HepG2 (cell line): ENCODE results near the gene ARHGAP26. TPM values are rescaled to one million over a fixed set of nuclear protein-coding genes. Genes with fewer than 3 reads are reported as not detected.
A peak's percentile ranks its signal among the peaks of the same experiment; 100 is the strongest.

Source experiments
- AHDC1 ChIP-seq: sonication (generic); formaldehyde crosslinking; IDR thresholded peaks from 2 replicates; pipeline ENCODE4 v1.5.1; 2020; ENCODE audit warnings: mild to moderate bottlenecking, missing genetic modification reagents, borderline replicate concordance
- ETV5 ChIP-seq: IDR thresholded peaks from 2 replicates; pipeline ENCODE4 v1.6.1; 2018; ENCODE audit warnings: missing biosample characterization, missing genetic modification reagents, inconsistent platforms, borderline replicate concordance
- FOXP1 ChIP-seq, 2 experiments: fragments of 450-650 bp in 1 of 2; IDR thresholded peaks; 2 replicates each; pipeline ENCODE4 v1.6.1; 2017 to 2018; ENCODE audit warnings: antibody characterized with exemption in 1 of 2
- HHEX ChIP-seq: IDR thresholded peaks from 2 replicates; pipeline ENCODE4 v1.6.1; 2016; ENCODE audit warnings: control low read depth
- HMG20B ChIP-seq: conservative IDR thresholded peaks from 2 replicates; pipeline ENCODE4 v1.6.1; 2016; ENCODE audit warnings: missing genetic modification reagents, missing compliant biosample characterization
- HNF1B ChIP-seq: sonication (generic); formaldehyde crosslinking; IDR thresholded peaks from 2 replicates; pipeline ENCODE4 v1.5.1; 2020; ENCODE audit warnings: mild to moderate bottlenecking, moderate library complexity, missing genetic modification reagents
- JUN ChIP-seq: sonication (generic); formaldehyde crosslinking; IDR thresholded peaks from 2 replicates; pipeline ENCODE4 v1.4.0; 2020; ENCODE audit warnings: mild to moderate bottlenecking, missing genetic modification reagents
- KLF11 ChIP-seq: IDR thresholded peaks from 2 replicates; pipeline ENCODE4 v1.6.1; 2016; ENCODE audit warnings: missing compliant biosample characterization
- LCORL ChIP-seq, 2 experiments: fragments of 450-650 bp in 1 of 2; sonication (generic) in 1 of 2; formaldehyde crosslinking in 1 of 2; IDR thresholded peaks; 2 replicates each; pipeline versions ENCODE4 v1.5.0 to v1.6.1; 2017 to 2020; ENCODE audit warnings: antibody characterized with exemption in 1 of 2, missing genetic modification reagents in 1 of 2
- MED1 ChIP-seq: sonication (generic); formaldehyde crosslinking; IDR thresholded peaks from 2 replicates; pipeline ENCODE4 v1.4.0; 2020; ENCODE audit warnings: missing genetic modification reagents
- MEIS1 ChIP-seq: sonication (generic); formaldehyde crosslinking; IDR thresholded peaks from 2 replicates; pipeline ENCODE4 v1.9.0; 2021; ENCODE audit warnings: mild to moderate bottlenecking, missing genetic modification reagents, moderate library complexity, borderline replicate concordance
- NFKBIZ ChIP-seq: IDR thresholded peaks from 2 replicates; pipeline ENCODE4 v1.6.1; 2018; ENCODE audit warnings: missing genetic modification reagents, missing compliant biosample characterization
- NR2F6 ChIP-seq, 2 experiments: IDR thresholded peaks; 2 replicates each; pipeline ENCODE4 v1.6.1; 2016; ENCODE audit warnings: antibody characterized with exemption in 1 of 2, mild to moderate bottlenecking in 1 of 2
- YEATS2 ChIP-seq: sonication (generic); formaldehyde crosslinking; IDR thresholded peaks from 2 replicates; pipeline ENCODE4 v1.4.0; 2020; ENCODE audit warnings: missing genetic modification reagents, borderline replicate concordance
- ZBTB25 ChIP-seq: IDR thresholded peaks from 2 replicates; pipeline ENCODE4 v1.6.1; 2018; ENCODE audit warnings: missing genetic modification reagents
- ZFP36 ChIP-seq: fragments of 150-350 bp; IDR thresholded peaks from 2 replicates; pipeline ENCODE4 v1.6.1; 2018; ENCODE audit warnings: borderline replicate concordance, low read length, low read depth; ENCODE audit not compliant: partially characterized antibody
- ZNF503 ChIP-seq: sonication (generic); formaldehyde crosslinking; IDR thresholded peaks from 2 replicates; pipeline ENCODE4 v1.4.0; 2020; ENCODE audit warnings: missing genetic modification reagents
- ZZZ3 ChIP-seq: sonication (generic); formaldehyde crosslinking; IDR thresholded peaks from 2 replicates; pipeline ENCODE4 v1.4.0; 2020; ENCODE audit warnings: missing genetic modification reagents, mild to moderate bottlenecking, borderline replicate concordance
- polyA plus RNA-seq, 8 experiments: library from polyadenylated mRNA; depleted of rRNA in 3 of 8; stranded (reverse) in 7 of 8; unstranded in 1 of 8; fragments of >200 nt; fragmentation: Illumina TruSeq in 4 of 8; extraction: Trizol in 4 of 8; gene quantifications; 2 replicates each; pipeline versions ENCODE4 v1.2.1 to v1.2.3, GENCODE V29; 2011 to 2016; ENCODE audit warnings: low read depth in 4 of 8, missing spikeins in 1 of 8, mixed read lengths in 1 of 8; ENCODE audit not compliant: insufficient read depth in 1 of 8
- total RNA-seq, 5 experiments: library from RNA; depleted of rRNA; stranded (reverse); fragments of >200 nt; fragmentation: Illumina TruSeq; extraction: Trizol; gene quantifications; 2 replicates each; pipeline ENCODE4 v1.2.3, GENCODE V29; 2016; ENCODE audit warnings: low read depth in 1 of 5

The ARHGAP26 gene
- total and polyA plus RNA-seq, 2 of the 13 experiments (the other 11 are each of a cell fraction or from before 2014, with no cell fraction given) = 9.6 to 18.2 TPM

- 0 out of 2 replicates have a peak, but pooled peaks have one; percentile 34 for TF ChIP-seq ZBTB25 (CRISPR knock-in tag)
- peak; percentile 79 for TF ChIP-seq JUN (CRISPR knock-in tag)
- peak; percentile 48; the same call in 1 of the 2 replicates for TF ChIP-seq YEATS2 (CRISPR knock-in tag)
- TF ChIP-seq FOXP1 (IDR thresholded peaks at IDR 0.05) = peak; percentile 95
- peak; percentile 96 for TF ChIP-seq FOXP1 (CRISPR knock-in tag; IDR thresholded peaks at IDR 0.05)
- peak; percentile 100 for TF ChIP-seq HHEX (CRISPR knock-in tag)
- TF ChIP-seq MEIS1 = 0 out of 2 replicates have a peak, but pooled peaks have one; percentile 23
- 0 out of 2 replicates have a peak, but pooled peaks have one; percentile 44 for TF ChIP-seq KLF11
- TF ChIP-seq ZFP36 = peak; percentile 77
- TF ChIP-seq MED1 (CRISPR knock-in tag) = peak; percentile 86
- no peak for TF ChIP-seq LCORL (IDR thresholded peaks at IDR 0.05)
- 0 out of 2 replicates have a peak, but pooled peaks have one; percentile 34 for TF ChIP-seq LCORL (CRISPR knock-in tag; IDR thresholded peaks at IDR 0.05)
- peak; percentile 85 for TF ChIP-seq ZNF503
- TF ChIP-seq ZZZ3 (CRISPR knock-in tag) = no peak
- TF ChIP-seq AHDC1 (CRISPR knock-in tag) = peak; percentile 96
- TF ChIP-seq ETV5 (CRISPR knock-in tag) = peak; percentile 96
- TF ChIP-seq HNF1B = peak; percentile 54; the same call in 1 of the 2 replicates
- peak; percentile 67 for TF ChIP-seq NFKBIZ (CRISPR knock-in tag)
- TF ChIP-seq HMG20B (CRISPR knock-in tag) = peak; percentile 83
- peak; percentile 48 for TF ChIP-seq NR2F6 (IDR thresholded peaks at IDR 0.05)
- TF ChIP-seq NR2F6 (CRISPR knock-in tag; IDR thresholded peaks at IDR 0.05) = peak; percentile 71
Measured at GRCh38 chr5:142740474-142741242, 29.5 kb upstream of the ARHGAP26 start (continued).
